ENCODE data around the gene ADAMTS10. TPM values are rescaled to one million over a fixed set of nuclear protein-coding genes. Genes with fewer than 3 reads are reported as not detected.
A peak's percentile ranks its signal among the peaks of the same experiment; 100 is the strongest.

Gene ADAMTS10
- total RNA-seq, 1 experiment from 2014 or later = 26.5 TPM

DNA sequence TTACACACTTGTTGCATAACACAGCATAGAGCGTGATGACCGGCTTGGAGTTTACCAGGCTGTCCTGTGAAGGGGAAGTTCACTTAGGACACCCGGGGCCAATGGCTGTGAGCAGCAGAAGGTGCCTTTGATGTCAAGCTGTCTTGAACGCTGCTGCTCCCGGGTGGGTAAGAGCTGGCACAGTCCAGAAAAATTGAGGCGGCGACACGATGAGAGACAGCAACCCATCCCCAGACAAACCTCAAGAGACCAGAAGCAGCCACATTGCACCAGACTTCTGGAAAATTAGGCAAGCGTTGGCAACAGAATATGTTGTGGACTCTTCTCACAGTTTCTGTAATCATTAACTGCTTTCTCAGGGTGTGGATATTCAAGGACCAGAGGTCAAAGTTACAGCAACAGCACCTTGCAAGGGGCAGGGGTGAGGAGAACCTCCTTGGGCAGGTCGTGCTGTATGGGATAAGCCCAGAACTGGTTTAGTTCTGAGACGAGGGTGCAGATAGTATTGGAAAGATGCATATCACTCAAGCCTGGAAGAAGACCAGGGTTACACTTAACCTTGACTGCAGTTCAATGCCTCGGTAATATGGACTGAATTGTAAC, 30.0 kb upstream of the ADAMTS10 start:
- H4K91ac ChIP-seq (ENCODE audit: insufficient read length, low read depth, low read length) = no peak overlapping the region
- no peaks in the 10 kb centered on the region for H4K20me1 ChIP-seq (ENCODE audit: control insufficient read depth, insufficient read depth, insufficient read length)
- H3K79me2 ChIP-seq (ENCODE audit: insufficient read depth, low read length) = no peaks in the 10 kb centered on the region
- no peak overlapping the region for H2BK15ac ChIP-seq (ENCODE audit: low read depth, low read length)
- H3K79me1 ChIP-seq (ENCODE audit: insufficient read depth, low read depth, low read length, poor library complexity, severe bottlenecking) = no peaks in the 10 kb centered on the region
- H3K9me3 ChIP-seq (ENCODE audit: control insufficient read depth, low read depth, low read length) = no peaks in the 10 kb centered on the region
- TF ChIP-seq, protein P1, sequence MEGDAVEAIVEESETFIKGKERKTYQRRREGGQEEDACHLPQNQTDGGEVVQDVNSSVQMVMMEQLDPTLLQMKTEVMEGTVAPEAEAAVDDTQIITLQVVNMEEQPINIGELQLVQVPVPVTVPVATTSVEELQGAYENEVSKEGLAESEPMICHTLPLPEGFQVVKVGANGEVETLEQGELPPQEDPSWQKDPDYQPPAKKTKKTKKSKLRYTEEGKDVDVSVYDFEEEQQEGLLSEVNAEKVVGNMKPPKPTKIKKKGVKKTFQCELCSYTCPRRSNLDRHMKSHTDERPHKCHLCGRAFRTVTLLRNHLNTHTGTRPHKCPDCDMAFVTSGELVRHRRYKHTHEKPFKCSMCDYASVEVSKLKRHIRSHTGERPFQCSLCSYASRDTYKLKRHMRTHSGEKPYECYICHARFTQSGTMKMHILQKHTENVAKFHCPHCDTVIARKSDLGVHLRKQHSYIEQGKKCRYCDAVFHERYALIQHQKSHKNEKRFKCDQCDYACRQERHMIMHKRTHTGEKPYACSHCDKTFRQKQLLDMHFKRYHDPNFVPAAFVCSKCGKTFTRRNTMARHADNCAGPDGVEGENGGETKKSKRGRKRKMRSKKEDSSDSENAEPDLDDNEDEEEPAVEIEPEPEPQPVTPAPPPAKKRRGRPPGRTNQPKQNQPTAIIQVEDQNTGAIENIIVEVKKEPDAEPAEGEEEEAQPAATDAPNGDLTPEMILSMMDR (conservative IDR thresholded peaks at IDR 0.05) = no peak
- H2AK5ac ChIP-seq (ENCODE audit: insufficient read length, low read length) = no peak overlapping the region
- no peak overlapping the region for H3K4ac ChIP-seq (ENCODE audit: low read depth, low read length)
- H3K27me3 ChIP-seq (ENCODE audit: insufficient read depth, low read length) = no peaks in the 10 kb centered on the region
- H3T11ph ChIP-seq (ENCODE audit: low read length) = no peak overlapping the region
- H3K4me2 ChIP-seq (ENCODE audit: insufficient read depth, insufficient read length, low read length) = no peak overlapping the region
- no peak overlapping the region for H3K56ac ChIP-seq (ENCODE audit: insufficient read length, low read depth, low read length)
- no peak overlapping the region for H2BK5ac ChIP-seq (ENCODE audit: insufficient read length, low read length)
- Mint-ChIP-seq H3K27me3 (ENCODE audit: low read depth) (peaks cover 32% of the 10 kb centered on the region), H3K27ac (no peak overlapping the region; a peak in 2 of 7 replicates), H3K4me1 (peaks cover 12 to 15% of the 10 kb centered on the region in 2 experiments), H3K9me3 (peaks cover 4 to 16% of the 10 kb centered on the region in 2 experiments; a peak in 4 of 5 replicates), H3K4me3 (peak overlapping the region in 1 of 2 experiments; percentile 9; a peak in 1 of 5 replicates), H3K36me3 (ENCODE audit: insufficient read depth in 1 of 3, low read depth in 3 of 3) (no peaks in the 10 kb centered on the region; a peak in 1 of 7 replicates)
- no peak overlapping the region for H3K27ac ChIP-seq (ENCODE audit: insufficient read length, low read depth, low read length)
- DNase-seq = no peak
- H3K14ac ChIP-seq (ENCODE audit: insufficient read depth, low read length) = no peak overlapping the region
- H4K5ac ChIP-seq (ENCODE audit: insufficient read length, low read depth, low read length) = no peak overlapping the region
- no peak overlapping the region for H2BK120ac ChIP-seq (ENCODE audit: low read depth, low read length, poor library complexity, severe bottlenecking)
- no peak overlapping the region for H3K23ac ChIP-seq (ENCODE audit: insufficient read length, low read depth, low read length)
- no peak overlapping the region for H2AFZ ChIP-seq (ENCODE audit: low read length)
- no peak overlapping the region for H3K18ac ChIP-seq (ENCODE audit: insufficient read length, low read depth, low read length)
- H3K23me2 ChIP-seq (ENCODE audit: insufficient read length, low read depth, low read length, poor library complexity, severe bottlenecking) = no peaks in the 10 kb centered on the region
- H3K9ac ChIP-seq (ENCODE audit: extremely low read depth, insufficient read length, low read length) = no peak overlapping the region
- no peak overlapping the region for H2BK12ac ChIP-seq (ENCODE audit: insufficient read length, low read depth, low read length)
- no CpG with 5 or more reads among the region's 12 CpGs for WGBS (ENCODE audit: extremely low coverage, insufficient read length, low lambda C conversion rate)
- H3K4me1 ChIP-seq (ENCODE audit: insufficient read depth, low read length) = no peaks in the 10 kb centered on the region
- no peak overlapping the region for H2BK20ac ChIP-seq (ENCODE audit: low read depth, low read length, poor library complexity, severe bottlenecking)
- no peak overlapping the region for H4K8ac ChIP-seq (replicated peaks; ENCODE audit: insufficient read length, low read depth, low read length)

All from H9 (cell line).